Activated CD8-positive, alpha-beta memory T cell treated with anti-CD3 and anti-CD28 coated beads for 48 hours (primary cell): ENCODE results near the gene UBXN4.
"Not testable (repeated sequence)": the region's sequence is repeated elsewhere in the genome, so short reads cannot be mapped to it uniquely, and the experiment has no call there.

ENCODE experiments used
- DNase-seq, 3 experiments: peaks; one replicate each; pipeline ENCODE4 v3.0.0-alpha.2; 2020; ENCODE audit warnings: low read depth in 2 of 3, low spot score in 2 of 3

UBXN4 gene

DNA sequence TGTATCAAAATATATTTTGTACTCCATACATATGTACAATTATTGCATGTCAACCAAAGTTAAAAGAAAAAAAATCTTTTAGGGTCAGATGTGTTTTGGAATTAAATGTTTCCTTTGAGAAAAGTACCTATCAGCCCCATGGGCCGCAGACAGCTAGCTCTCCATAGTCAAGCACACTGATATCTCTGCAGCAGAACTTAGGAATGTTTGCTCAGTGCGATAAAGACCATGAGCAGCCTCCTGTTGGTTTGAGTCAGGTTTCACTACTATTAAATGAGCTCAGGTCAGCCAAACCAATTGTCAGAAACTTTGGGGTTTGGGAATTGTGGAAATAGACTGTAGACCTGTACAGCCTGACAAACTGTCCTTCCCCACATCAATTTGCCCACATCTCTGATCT lies 61.6 kb downstream of the UBXN4 start:
- no peak for DNase-seq

DNA sequence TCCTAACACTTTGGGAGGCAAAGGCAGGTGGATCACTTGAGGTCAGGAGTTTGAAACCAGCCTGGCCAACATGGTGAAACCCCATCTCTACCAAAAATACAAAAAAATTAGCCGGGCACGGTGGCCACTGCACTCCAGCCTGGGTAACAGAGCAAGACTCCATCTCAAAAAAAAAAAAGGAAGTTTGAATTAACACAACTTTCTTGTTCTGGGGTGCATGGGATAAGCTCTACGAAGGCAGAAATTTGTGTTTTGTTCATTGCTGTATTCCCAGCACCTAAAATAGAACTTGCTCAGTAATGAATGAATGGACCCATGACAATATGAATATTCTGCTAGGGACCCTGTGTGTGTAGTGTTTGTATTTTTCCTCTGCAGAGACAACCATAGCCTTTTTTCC lies 66.2 kb downstream of the UBXN4 start:
- DNase-seq: not testable (repeated sequence)

DNA sequence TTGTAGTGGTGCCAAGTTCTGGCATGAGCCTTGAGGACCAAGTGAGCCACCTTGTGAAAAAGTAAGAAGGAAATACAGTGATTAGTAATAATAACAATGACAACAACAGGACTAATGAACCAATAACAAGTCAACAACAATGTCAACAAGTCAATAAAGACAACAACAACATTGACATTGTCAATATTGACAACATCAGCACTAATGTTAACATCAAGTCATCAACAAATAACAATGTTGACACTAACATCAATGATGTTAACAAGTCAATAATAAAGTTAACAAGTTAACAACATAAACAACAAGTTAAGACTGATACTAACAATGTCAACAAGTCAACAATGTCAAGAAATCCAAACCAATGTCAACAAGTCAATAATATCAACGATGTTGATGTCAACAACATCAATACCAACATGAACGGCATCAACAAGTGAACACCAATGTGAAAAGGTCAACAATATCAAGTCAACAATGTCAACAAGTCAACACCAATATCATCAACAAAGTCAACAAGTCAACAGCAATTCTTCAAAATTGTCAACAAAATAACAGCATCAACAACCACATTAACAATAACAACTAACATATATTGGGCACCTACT lies 71.4 kb downstream of the UBXN4 start:
- no peak for DNase-seq

DNA sequence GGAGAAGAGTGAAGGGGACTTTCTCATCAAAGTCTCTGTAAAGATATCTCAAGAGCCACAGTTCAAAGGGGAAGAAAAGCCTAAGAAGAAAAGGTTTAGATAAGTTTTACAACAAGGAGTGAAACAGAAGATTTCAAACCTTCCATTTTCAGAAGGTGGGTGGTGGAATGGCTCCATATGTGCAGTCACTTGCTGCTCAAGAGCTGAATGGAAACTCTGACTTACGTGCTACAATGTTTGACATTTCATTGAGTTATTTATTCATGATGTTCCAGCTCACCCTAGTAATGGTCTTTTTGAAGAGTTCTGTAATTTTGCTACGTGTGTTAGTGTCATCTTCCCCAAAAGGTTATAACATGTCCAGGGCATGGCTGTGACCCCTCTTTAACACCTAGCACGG lies 73.6 kb downstream of the UBXN4 start:
- no peak for DNase-seq

DNA sequence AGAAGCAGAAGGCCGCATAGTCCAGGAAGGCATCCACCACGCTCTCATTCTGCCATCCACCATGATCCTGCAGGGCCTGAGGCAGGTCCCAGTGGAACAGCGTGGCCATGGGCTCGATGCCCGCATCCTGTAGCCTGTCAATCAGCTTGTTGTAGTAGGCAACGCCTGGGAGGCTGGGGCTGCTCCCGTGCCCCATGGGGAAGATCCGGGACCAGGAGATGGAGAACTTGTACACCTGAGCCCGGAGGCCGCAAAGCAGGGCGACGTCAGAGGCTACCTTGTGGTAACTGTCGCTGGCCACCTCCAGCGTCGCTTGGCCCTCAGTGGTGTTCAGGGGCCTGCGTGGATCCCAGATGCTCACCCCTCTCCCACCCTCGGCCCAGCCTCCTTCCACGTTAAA lies 75.8 kb downstream of the UBXN4 start:
- DNase-seq: no peak

DNA sequence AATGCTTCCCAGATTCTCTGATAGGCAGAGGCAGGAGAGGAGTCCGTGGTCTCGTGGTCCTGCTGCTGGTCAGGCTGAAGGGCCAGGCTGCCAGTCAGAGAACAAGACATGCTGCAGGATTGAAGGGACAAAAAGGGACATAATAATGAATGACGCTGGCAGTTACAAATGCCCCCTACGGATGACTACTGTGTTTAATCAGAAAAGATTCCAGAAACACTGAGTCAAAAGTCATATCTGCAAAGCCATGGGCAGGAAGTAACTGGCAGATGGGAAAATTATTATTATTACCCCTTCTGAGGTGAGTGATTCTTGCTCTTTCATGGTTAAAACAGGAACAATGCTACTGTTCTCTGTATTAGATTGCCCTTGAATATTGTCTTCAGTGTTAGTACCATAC lies 76.3 kb downstream of the UBXN4 start:
- DNase-seq: no peak

DNA sequence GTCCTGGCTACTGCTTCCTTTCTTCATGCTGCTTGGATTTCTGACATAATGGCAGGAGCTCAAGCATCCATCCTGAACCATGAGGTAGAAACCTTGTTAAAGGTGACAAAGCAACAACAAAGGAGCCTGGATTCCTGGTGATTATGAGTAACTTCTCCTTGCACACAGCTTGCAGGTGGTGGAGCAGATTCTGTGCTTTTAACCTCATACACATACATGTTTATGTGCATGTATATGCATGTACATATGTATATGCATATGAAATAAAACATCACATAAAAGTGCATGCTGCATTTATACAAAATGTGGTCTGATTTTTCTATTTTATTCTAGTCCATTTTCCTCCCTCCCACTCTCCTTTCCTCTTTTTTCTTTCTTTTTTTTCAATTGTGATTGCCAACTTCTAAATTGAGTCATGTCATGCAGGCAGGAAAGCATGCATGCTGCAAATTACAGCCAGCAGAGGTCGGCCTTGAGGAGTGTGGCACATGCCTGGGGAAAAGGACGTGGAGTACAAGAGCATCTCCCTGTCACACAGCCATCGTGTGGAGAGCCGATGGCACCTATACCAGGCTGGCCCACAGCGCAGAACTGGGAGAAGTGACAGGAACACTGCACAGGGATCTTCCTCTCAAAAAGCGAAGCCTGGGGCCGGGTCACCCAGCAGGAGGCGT lies 77.4 kb downstream of the UBXN4 start:
- no peak for DNase-seq

DNA sequence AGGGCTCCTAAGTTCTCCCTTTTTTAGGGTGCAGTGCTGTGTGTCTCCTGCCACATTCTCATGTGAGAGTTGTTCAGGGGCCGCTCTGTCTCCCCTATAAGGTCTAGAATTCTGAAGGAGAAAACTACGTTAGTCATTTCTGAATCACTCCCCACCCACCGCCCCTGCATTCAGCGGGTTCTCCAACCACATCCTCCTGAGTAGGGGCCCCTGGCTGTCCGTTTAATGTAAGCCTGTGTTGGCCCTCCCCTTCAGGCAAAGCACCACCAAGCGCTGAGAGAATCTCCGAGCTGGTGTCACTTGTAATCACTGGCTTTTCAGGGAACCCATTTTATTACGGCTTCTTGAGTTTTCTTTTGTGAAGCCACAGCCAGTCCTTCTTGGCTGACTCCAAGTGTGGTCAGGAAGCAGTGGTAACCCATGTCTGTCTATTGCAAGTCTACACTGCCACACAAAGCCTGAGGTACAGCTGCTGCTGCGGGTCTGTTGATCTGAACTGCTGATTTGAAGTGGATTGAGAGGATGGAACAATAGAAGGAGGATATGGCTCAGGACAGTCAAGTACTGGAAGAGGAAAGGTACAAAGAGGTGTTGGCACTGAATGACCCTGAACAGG lies 78.5 kb downstream of the UBXN4 start:
- DNase-seq: peak; percentile 46 to 73 (median 72)

DNA sequence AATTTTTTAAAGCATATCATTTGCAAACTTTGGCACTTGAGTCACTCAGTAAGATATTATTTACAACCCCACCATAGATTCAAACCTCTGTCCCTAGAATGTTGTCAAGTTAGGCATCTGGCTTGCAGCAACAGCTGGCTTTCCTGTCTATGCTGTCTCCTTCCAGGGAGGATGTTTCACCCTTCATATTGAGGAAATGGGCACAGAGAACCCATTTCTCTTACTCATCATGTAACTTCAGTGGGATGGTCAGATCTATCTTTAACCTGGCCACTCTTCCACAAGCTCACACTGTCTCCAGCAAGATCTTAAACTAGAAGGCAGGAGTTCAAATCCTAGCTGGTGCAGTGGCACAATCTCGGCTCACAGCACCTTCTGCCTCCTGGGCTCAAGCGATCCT lies 79.5 kb downstream of the UBXN4 start:
- DNase-seq: no peak

DNA sequence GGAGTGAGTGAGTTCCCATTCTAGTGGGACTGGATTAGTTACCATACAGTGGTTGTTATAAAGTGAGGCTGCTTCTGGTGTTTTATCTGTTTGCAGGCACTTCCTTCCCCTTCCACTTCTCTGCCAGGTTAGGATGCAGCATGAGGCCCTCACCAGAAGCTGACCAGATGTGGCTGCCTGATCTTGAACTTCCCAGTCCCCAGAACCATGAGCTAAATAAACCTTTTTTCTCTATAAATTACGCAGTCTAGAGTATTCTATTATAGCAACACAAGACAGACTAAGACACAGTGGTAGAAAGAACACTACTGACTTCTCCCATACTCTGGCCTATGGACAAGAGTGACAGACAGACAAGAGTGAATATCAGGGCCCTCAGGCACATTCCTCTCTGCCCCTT lies 81.2 kb downstream of the UBXN4 start:
- DNase-seq: no peak

DNA sequence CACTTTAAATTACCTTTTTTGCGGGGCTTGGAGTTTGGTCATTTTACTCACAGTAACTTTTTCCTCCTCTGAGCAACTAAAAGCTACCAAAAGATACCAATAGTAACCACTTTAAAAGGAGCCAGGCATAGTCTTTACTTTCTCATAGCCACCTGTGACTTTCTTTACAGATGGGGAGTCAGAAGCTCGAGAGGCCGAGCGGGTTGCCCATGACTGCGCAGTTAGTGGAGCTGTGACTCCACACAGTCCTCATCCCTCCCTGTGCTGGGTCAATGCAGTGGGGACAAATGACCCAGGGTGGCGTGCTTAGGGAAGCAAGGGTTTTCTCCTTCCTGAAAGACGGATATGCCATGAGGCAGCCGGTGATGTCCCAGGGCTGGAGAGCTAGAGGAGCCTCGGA lies 83.5 kb downstream of the UBXN4 start:
- DNase-seq: no peak

DNA sequence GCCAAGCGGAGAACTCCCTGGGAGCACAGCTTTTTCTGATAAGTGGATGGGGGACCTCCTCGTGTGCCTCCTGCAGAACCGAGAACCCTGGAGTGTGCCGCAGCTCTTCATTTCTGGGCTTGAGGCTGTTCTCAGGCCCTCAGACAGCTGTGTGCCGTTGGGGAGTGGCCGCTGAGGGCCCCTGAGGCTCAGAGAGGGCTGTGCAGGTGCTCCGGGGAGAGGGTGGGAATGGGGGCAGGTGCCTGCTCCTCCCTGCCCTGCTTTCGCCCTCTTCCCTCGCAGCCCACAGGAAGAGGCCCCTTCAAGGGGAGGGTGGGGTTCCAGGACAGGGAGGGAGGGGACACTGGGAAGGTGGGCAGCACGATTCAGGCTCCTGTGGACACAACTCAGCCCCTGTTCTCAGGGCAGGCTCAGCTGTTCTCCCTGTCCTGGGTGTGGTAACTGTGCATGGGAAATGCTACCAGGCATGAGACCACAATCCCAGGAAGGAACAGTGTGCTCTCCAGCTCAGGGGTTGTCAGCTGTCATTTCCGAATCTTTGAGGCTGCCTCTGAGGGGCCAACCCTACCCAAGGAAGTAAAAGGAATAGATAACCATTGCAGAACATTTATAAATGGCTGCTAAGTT lies 84.0 kb downstream of the UBXN4 start:
- DNase-seq: no peak

DNA sequence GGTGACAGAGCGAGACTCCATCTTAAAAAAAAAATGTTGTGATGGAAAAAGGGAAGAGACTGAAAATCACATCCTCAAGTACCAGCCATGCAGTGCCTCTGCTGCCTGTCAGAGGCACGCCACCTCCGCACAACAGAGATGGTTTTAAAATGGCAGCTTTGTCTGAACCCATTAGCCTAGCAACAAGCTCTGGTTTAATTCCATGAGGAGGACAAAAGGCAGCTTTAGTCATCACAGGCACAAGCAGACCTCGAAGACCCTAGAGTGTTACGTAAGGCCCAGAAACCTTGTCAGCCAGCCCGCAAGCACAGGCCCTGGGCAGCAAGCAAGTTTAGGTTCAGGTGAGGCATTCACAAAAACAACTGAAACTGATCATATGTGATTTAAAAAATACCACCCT lies 84.9 kb downstream of the UBXN4 start:
- no peak for DNase-seq

DNA sequence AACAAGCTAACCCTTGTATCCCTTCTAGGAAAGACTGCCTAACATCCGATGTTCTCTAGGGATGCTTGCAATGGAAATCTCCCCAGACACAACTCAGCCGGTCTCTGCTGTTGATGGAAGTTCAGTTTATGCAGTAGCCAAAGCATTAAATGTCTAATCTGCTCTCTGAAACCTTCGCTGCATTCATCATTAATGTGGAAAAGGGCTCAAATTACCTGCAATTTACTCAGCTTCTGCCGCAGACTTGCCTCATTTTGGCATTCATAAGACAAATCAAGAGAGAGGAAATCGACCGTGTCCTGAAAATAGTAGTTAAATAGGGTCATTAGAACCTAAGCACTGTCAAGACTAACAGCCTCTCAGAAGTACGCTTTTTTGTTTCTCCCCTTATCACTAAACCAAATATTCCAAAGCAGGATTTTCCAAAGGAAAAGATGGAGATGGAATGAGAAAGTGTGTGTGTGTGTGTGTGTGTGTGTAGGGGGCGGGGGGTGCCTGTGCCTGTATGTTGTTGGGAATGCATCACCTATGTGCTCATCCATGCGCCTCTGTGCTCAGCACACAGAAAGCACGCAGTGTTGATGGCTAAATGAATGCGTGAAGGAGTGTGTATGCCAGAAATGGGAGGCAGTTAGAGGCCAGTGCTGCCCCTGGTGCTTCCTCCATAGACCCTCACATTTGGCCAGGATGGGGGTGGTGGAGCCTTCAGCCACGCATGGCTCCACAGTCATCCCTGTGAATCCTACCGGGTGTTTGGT lies 87.9 kb downstream of the UBXN4 start:
- no peak for DNase-seq

DNA sequence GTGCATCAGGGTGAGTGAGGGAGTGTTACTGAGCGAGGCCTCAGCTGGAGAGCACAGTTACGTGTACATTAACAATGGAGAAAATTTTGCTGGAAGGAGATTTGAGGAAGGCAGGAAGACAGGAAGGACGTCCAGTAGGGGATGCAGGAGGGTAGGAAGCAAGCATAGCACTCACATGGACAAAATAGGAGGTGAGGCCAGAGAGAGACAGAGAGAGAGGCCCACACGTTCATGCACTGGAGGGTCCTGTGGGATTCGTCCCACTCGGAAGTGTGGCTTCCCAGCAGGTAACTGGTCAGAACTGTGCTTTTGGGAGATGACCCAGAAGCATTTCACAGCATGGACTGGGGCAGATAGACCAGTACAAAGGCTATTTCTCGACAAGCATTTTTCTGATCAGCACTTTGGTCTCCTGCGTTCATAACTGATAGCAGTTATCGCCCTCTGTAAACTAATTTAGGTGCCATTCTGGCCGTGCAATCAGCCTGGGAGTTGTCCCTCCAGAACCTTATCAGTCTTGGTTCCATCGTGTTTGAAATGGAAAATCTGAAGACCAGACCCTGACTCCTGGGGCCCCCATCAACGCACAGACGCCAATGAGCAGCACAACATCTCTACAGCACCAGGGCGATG lies 89.6 kb downstream of the UBXN4 start:
- DNase-seq: no peak

DNA sequence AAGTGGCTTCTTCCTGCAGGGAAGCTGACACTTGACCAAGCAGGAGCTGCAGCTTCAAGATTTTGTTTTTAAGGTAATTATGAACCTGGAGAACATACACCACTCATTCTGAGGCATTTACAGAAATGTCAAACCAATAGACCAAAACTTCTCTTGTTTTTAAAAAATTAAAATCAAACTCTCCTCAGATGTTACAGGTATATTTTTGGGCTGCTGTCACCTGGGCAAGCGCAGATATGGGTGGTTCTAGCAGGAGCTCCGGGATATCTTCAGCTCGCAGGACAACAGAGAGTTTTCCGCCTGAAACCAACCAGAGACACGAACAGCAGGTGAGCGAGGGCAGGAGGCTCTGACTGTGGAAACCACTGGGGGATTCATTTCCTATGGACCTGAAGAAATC lies 91.2 kb downstream of the UBXN4 start:
- no peak for DNase-seq
